Measurements from ENCODE around the gene DPYD. TPM values are rescaled to one million over a fixed set of nuclear protein-coding genes. Genes with fewer than 3 reads are reported as not detected.

Gene DPYD
- total and polyA plus RNA-seq, 9 of the 15 experiments (the other 6 are each of a cell fraction or from before 2014, with no cell fraction given): 0.03 to 0.25 (median 0.08) TPM; not detected in 2

GRCh38 chr1:97074771-97075170, 846.1 kb downstream of the DPYD start:
- no peak overlapping the region for H2AFZ ChIP-seq (ENCODE audit: low read depth, low read length)
- no peaks in the 10 kb centered on the region for H3K27me3 ChIP-seq (ENCODE audit: control insufficient read depth in 2 of 2, insufficient read depth in 2 of 2, low read length in 2 of 2)
- H3K4me3 ChIP-seq: no peak overlapping the region
- no peaks in the 10 kb centered on the region for H4K20me1 ChIP-seq (replicated peaks; ENCODE audit: control insufficient read depth, insufficient read depth, low read length)
- H3K36me3 ChIP-seq (ENCODE audit: control insufficient read depth, insufficient read depth, low read length): no peaks in the 10 kb centered on the region
- H3K9me3 ChIP-seq (replicated peaks; ENCODE audit: control insufficient read depth, insufficient read depth, low read depth, low read length): no peaks in the 10 kb centered on the region; the same call in 1 of the 2 replicates
- ATAC-seq (no peak), DNase-seq (ENCODE audit: extremely low read depth in 1 of 4, low spot score in 3 of 4) (no peak), FAIRE-seq (no peak)
- no peaks in the 10 kb centered on the region for H3K9me1 ChIP-seq (ENCODE audit: control insufficient read depth, insufficient read depth, low read length)
- H3K27ac ChIP-seq (ENCODE audit: extremely low read depth, low read depth, low read length): no peak overlapping the region
- CTCF ChIA-PET (ENCODE audit: low intra/inter-chr PET ratio): no interaction called here
- 0% methylated on average over 2 of the region's 2 CpGs for WGBS (ENCODE audit: insufficient coverage, low coverage, missing lambda C conversion rate)
- no peaks in the 10 kb centered on the region for H3K4me1 ChIP-seq (replicated peaks in 1 of 2; ENCODE audit: control insufficient read depth in 2 of 2, insufficient read depth in 2 of 2, low read length in 2 of 2)
- in situ Hi-C loops (cut with MboI) (no loop called here), intact Hi-C loops (cut with micrococcal nuclease) (no loop called here)
- no TSS peak for BruUV-seq (replicated peaks)
- POLR2A ChIA-PET: no interaction called here
- H3K4me2 ChIP-seq (ENCODE audit: insufficient read depth, low read length): no peak overlapping the region
- TF ChIP-seq ZNF197 (CRISPR knock-in tag; IDR thresholded peaks at IDR 0.05; ENCODE audit: low read depth) (no peak), ZNF263 (CRISPR knock-in tag; IDR thresholded peaks at IDR 0.05; ENCODE audit: borderline replicate concordance) (no peak), HINFP (tag; conservative IDR thresholded peaks at IDR 0.05; ENCODE audit: low read depth) (no peak), ZNF347 (CRISPR knock-in tag; IDR thresholded peaks at IDR 0.05; ENCODE audit: low read depth) (no peak), ZNF3 (CRISPR knock-in tag; IDR thresholded peaks at IDR 0.05) (no peak)
- TF ChIP-seq, protein P1, sequence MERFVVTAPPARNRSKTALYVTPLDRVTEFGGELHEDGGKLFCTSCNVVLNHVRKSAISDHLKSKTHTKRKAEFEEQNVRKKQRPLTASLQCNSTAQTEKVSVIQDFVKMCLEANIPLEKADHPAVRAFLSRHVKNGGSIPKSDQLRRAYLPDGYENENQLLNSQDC (CRISPR knock-in tag; IDR thresholded peaks at IDR 0.05): no peak
- TF ChIP-seq, protein P2, sequence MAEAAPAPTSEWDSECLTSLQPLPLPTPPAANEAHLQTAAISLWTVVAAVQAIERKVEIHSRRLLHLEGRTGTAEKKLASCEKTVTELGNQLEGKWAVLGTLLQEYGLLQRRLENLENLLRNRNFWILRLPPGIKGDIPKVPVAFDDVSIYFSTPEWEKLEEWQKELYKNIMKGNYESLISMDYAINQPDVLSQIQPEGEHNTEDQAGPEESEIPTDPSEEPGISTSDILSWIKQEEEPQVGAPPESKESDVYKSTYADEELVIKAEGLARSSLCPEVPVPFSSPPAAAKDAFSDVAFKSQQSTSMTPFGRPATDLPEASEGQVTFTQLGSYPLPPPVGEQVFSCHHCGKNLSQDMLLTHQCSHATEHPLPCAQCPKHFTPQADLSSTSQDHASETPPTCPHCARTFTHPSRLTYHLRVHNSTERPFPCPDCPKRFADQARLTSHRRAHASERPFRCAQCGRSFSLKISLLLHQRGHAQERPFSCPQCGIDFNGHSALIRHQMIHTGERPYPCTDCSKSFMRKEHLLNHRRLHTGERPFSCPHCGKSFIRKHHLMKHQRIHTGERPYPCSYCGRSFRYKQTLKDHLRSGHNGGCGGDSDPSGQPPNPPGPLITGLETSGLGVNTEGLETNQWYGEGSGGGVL (CRISPR knock-in tag; IDR thresholded peaks at IDR 0.05): no peak
- no peaks in the 10 kb centered on the region for H3K79me2 ChIP-seq (ENCODE audit: control insufficient read depth, insufficient read depth, low read length)
- no peak overlapping the region for H3K9ac ChIP-seq (ENCODE audit: insufficient read depth in 1 of 2, low read depth in 2 of 2, low read length in 2 of 2)
